Measurements from ENCODE around the gene SEMA4A. TPM values are rescaled to one million over a fixed set of nuclear protein-coding genes. Genes with fewer than 3 reads are reported as not detected.

Gene SEMA4A
- total and polyA plus RNA-seq, 4 donors, result 1.1 to 3.5 (median 1.7) TPM

- no peaks in the 10 kb centered on the region for H3K36me3 ChIP-seq (ENCODE audit: control insufficient read depth in 4 of 4, insufficient read depth in 3 of 4, low read depth in 1 of 4, low read length in 3 of 4)
- peaks cover 1 to 17% (median 11%) of the 10 kb centered on the region in 4 donors for H3K4me1 ChIP-seq (ENCODE audit: control insufficient read depth in 4 of 4, insufficient read depth in 4 of 4, low read length in 3 of 4)
- no peak overlapping the region for H3K4me3 ChIP-seq (ENCODE audit: low read depth in 1 of 3, low read length in 3 of 3)
- no peak for DNase-seq (ENCODE audit: low spot score)
- no peak overlapping the region for H3K27ac ChIP-seq (ENCODE audit: low read depth in 1 of 2, low read length in 2 of 2)
- no peak for TF ChIP-seq MAX (IDR thresholded peaks at IDR 0.05)
- TF ChIP-seq GABPA (IDR thresholded peaks at IDR 0.05 in 1 of 2, conservative IDR thresholded peaks at IDR 0.05 in 1 of 2), result no peak
- no peak for TF ChIP-seq RAD21 (IDR thresholded peaks at IDR 0.05)
- no peak for TF ChIP-seq FOXA2 (IDR thresholded peaks at IDR 0.05)
- TF ChIP-seq HNF4A (conservative IDR thresholded peaks at IDR 0.05), result no peak
- no peak for TF ChIP-seq YY1 (IDR thresholded peaks at IDR 0.05)
- no peak for TF ChIP-seq FOXA1 (IDR thresholded peaks at IDR 0.05)
- TF ChIP-seq CTCF (IDR thresholded peaks at IDR 0.05; ENCODE audit: low read depth, low read length, missing input control), result no peak
- TF ChIP-seq REST (IDR thresholded peaks at IDR 0.05), result no peak
- TF ChIP-seq TAF1 (conservative IDR thresholded peaks at IDR 0.05), result no peak
- TF ChIP-seq EGR1 (IDR thresholded peaks at IDR 0.05; ENCODE audit: low read depth in 2 of 2), result no peak
- TF ChIP-seq SP1 (IDR thresholded peaks at IDR 0.05), result no peak
- no peak for TF ChIP-seq JUND (IDR thresholded peaks at IDR 0.05)
- no peak for TF ChIP-seq ATF3 (IDR thresholded peaks at IDR 0.05)
- no peak for TF ChIP-seq HNF4G (IDR thresholded peaks at IDR 0.05)
- no peak for TF ChIP-seq ZBTB33 (IDR thresholded peaks at IDR 0.05)
- TF ChIP-seq RXRA (IDR thresholded peaks at IDR 0.05), result no peak
- no peak for TF ChIP-seq NR2F2 (IDR thresholded peaks at IDR 0.05)
- H3K27me3 ChIP-seq (ENCODE audit: control insufficient read depth in 4 of 4, insufficient read depth in 4 of 4, low read length in 3 of 4), result no peaks in the 10 kb centered on the region
- WGBS, result 85% methylated on average over 10 of the region's 10 CpGs
- no peak overlapping the region for H3K9ac ChIP-seq (ENCODE audit: low read depth in 1 of 2, low read length in 2 of 2)
- H3K9me3 ChIP-seq (ENCODE audit: control insufficient read depth in 4 of 4, low read length in 3 of 4), result no peaks in the 10 kb centered on the region
Measured at GRCh38 chr1:156112276-156113137, 40.9 kb upstream of the SEMA4A start.
